HepG2 (cell line): ENCODE measurements around the gene KRTAP2-3. TPM values are rescaled to one million over a fixed set of nuclear protein-coding genes. Genes with fewer than 3 reads are reported as not detected.
A peak's percentile ranks its signal among the peaks of the same experiment; 100 is the strongest.

Experiments
- ATAC-seq: fragments of 200-7000 bp; cut with Tn5 transposase; 3 replicates; pipeline ENCODE4 v1.9.1; 2020; ENCODE audit warnings: mild to moderate bottlenecking, moderate library complexity
- BruUV-seq: library from RNA; stranded (reverse); fragments of 400-500 nt; replicated peaks from 2 replicates; lab custom pipeline; 2021; lab: Mats Ljungman, UMichigan
- CTCF ChIA-PET: fragments of 300-600 bp; formaldehyde crosslinking; extraction: SDS; loops from one replicate; lab custom pipeline; 2021; ENCODE audit warnings: low total read pairs, inconsistent platforms, low intra/inter-chr PET ratio; lab: Yijun Ruan, JAX
- POLR2A ChIA-PET: fragments of 350-600 bp; sonication (Branson Sonifier 250); formaldehyde crosslinking; loops from one replicate; lab custom pipeline; 2020; ENCODE audit warnings: antibody characterized with exemption, inconsistent platforms; lab: Yijun Ruan, JAX
- DNase-seq: peaks from one replicate; pipeline ENCODE4 v3.0.0-alpha.2; 2015; ENCODE audit warnings: low spot score
- FAIRE-seq: peaks from 3 replicates; lab custom pipeline; 2011; peaks lifted over from hg19 to GRCh38; lab: Jason Lieb, UNC
- H2AFZ ChIP-seq: one replicate; pipeline ENCODE4 v1.6.1; 2011; ENCODE audit warnings: low read length, inconsistent platforms
- H3K27ac ChIP-seq: fragments of 300-600 bp; 3 replicates; pipeline ENCODE4 v1.8.0; 2011; ENCODE audit warnings: mixed run types, mild to moderate bottlenecking, mixed read lengths, low read length, inconsistent platforms; ENCODE audit not compliant: insufficient read depth; ENCODE audit errors: extremely low read length
- H3K27me3 ChIP-seq, 2 experiments: fragments of 200-600 bp in 1 of 2; 2 replicates in 1 of 2; 3 replicates in 1 of 2; pipeline versions ENCODE4 v1.6.0 to v1.8.0; 2011; ENCODE audit warnings: low read length in 2 of 2, mild to moderate bottlenecking in 2 of 2, moderate library complexity in 2 of 2, inconsistent platforms in 1 of 2; ENCODE audit not compliant: insufficient read depth in 2 of 2, control insufficient read depth in 1 of 2
- H3K36me3 ChIP-seq, 2 experiments: fragments of 200-600 bp in 1 of 2; replicated peaks in 1 of 2; 2 replicates in 1 of 2; 3 replicates in 1 of 2; pipeline versions ENCODE4 v1.5.1 to v1.8.0; 2011; ENCODE audit warnings: low read length in 2 of 2, inconsistent platforms in 1 of 2; ENCODE audit not compliant: insufficient read depth in 2 of 2, control insufficient read depth in 1 of 2
- H3K4me1 ChIP-seq: 2 replicates; pipeline ENCODE4 v1.5.1; 2012; ENCODE audit warnings: low read length, inconsistent platforms; ENCODE audit not compliant: insufficient read depth
- H3K4me2 ChIP-seq: 2 replicates; pipeline ENCODE4 v1.6.0; 2011; ENCODE audit warnings: low read depth, low read length, inconsistent platforms
- H3K4me3 ChIP-seq, 3 experiments: fragments of 200-600 bp in 1 of 3; sonication (generic), shearing (Covaris generic) in 1 of 3; replicated peaks in 1 of 3; 2 replicates each; pipeline ENCODE4 v1.5.1; 2011 to 2016; ENCODE audit warnings: low read length in 3 of 3, inconsistent platforms in 2 of 3, low read depth in 2 of 3, mild to moderate bottlenecking in 2 of 3, control low read depth in 1 of 3, mixed read lengths in 1 of 3; ENCODE audit not compliant: insufficient read depth in 1 of 3
- H3K79me2 ChIP-seq: one replicate; pipeline ENCODE4 v1.6.1; 2011; ENCODE audit warnings: low read length, inconsistent platforms; ENCODE audit not compliant: insufficient read depth
- H3K9ac ChIP-seq: 2 replicates; pipeline ENCODE4 v1.6.0; 2011; ENCODE audit warnings: mild to moderate bottlenecking, low read depth, low read length, inconsistent platforms; ENCODE audit not compliant: insufficient read depth
- H3K9me3 ChIP-seq: 2 replicates; pipeline ENCODE4 v1.5.1; 2012; ENCODE audit warnings: mild to moderate bottlenecking, low read length
- H4K20me1 ChIP-seq: 2 replicates; pipeline ENCODE4 v1.6.0; 2011; ENCODE audit warnings: inconsistent platforms, mild to moderate bottlenecking, low read length, moderate library complexity; ENCODE audit not compliant: insufficient read depth
- BRCA1 ChIP-seq: sonication (generic); formaldehyde crosslinking; IDR thresholded peaks from 2 replicates; pipeline ENCODE4 v1.4.0; 2020; ENCODE audit warnings: missing genetic modification reagents
- CEBPG ChIP-seq: IDR thresholded peaks from 2 replicates; pipeline ENCODE4 v1.6.1; 2016
- DMAP1 ChIP-seq: IDR thresholded peaks from 2 replicates; pipeline ENCODE4 v1.6.1; 2016
- EP300 ChIP-seq, 3 experiments: sonication (generic) in 1 of 3; formaldehyde crosslinking in 1 of 3; IDR thresholded peaks; 2 replicates each; pipeline versions ENCODE4 v1.5.1 to v1.6.1; 2011 to 2020; ENCODE audit warnings: low read depth in 2 of 3, low read length in 2 of 3, borderline replicate concordance in 1 of 3, improper control_type of control experiment in 1 of 3, mild to moderate bottlenecking in 1 of 3, missing genetic modification reagents in 1 of 3, moderate library complexity in 1 of 3
- GATAD1 ChIP-seq: IDR thresholded peaks from 2 replicates; pipeline ENCODE4 v1.6.1; 2016; ENCODE audit warnings: missing genetic modification reagents, missing compliant biosample characterization
- HDAC6 ChIP-seq: fragments of 200-600 bp; sonication (generic); IDR thresholded peaks from 2 replicates; pipeline ENCODE4 v1.7.0; 2017; ENCODE audit warnings: mild to moderate bottlenecking, antibody characterized with exemption, low read length, low read depth
- POLR2AphosphoS5 ChIP-seq: IDR thresholded peaks from 2 replicates; pipeline ENCODE4 v1.6.1; 2012; ENCODE audit warnings: low read depth, low read length
- RARA ChIP-seq: IDR thresholded peaks from 2 replicates; pipeline ENCODE4 v1.6.1; 2016; ENCODE audit warnings: missing genetic modification reagents, missing compliant biosample characterization
- SAP130 ChIP-seq: IDR thresholded peaks from 2 replicates; pipeline ENCODE4 v1.6.1; 2016; ENCODE audit warnings: low read depth
- ZBTB1 ChIP-seq: sonication (generic); formaldehyde crosslinking; IDR thresholded peaks from 2 replicates; pipeline ENCODE4 v1.4.0; 2020; ENCODE audit warnings: missing genetic modification reagents, borderline replicate concordance
- ZNF589 ChIP-seq: sonication (generic); formaldehyde crosslinking; conservative IDR thresholded peaks from 2 replicates; pipeline ENCODE4 v1.8.0; 2022; ENCODE audit warnings: mild to moderate bottlenecking, moderate library complexity, missing genetic modification reagents
- ZXDC ChIP-seq: sonication (generic); formaldehyde crosslinking; IDR thresholded peaks from 2 replicates; pipeline ENCODE4 v1.5.0; 2020; ENCODE audit warnings: mild to moderate bottlenecking, missing genetic modification reagents
- WGBS: methylation state at CpG from one replicate; pipeline ENCODE4 v1.1.6; 2017; ENCODE audit warnings: low lambda C conversion rate; 5-methylcytosine and 5-hydroxymethylcytosine counted together
- in situ Hi-C: cut with HindIII; loops from 2 replicates; pipeline ENCODE4 v1.10.0; 2017; ENCODE audit warnings: low pct_unique_long_range_greater_than_20kb; ENCODE audit not compliant: extremely low pct_ligation_motif_present
- intact Hi-C: fragments of 100-400 bp; cut with micrococcal nuclease; formaldehyde crosslinking; loops from one replicate; pipeline ENCODE4 v1.10.0; 2022; ENCODE audit not compliant: unreplicated experiment
- polyA plus RNA-seq, 8 experiments: library from polyadenylated mRNA; depleted of rRNA in 3 of 8; stranded (reverse) in 7 of 8; unstranded in 1 of 8; fragments of >200 nt; fragmentation: Illumina TruSeq in 4 of 8; extraction: Trizol in 4 of 8; gene quantifications; 2 replicates each; pipeline versions ENCODE4 v1.2.1 to v1.2.3, GENCODE V29; 2011 to 2016; ENCODE audit warnings: low read depth in 4 of 8, missing spikeins in 1 of 8, mixed read lengths in 1 of 8; ENCODE audit not compliant: insufficient read depth in 1 of 8
- total RNA-seq, 5 experiments: library from RNA; depleted of rRNA; stranded (reverse); fragments of >200 nt; fragmentation: Illumina TruSeq; extraction: Trizol; gene quantifications; 2 replicates each; pipeline ENCODE4 v1.2.3, GENCODE V29; 2016; ENCODE audit warnings: low read depth in 1 of 5

The KRTAP2-3 gene
- total and polyA plus RNA-seq, 2 of the 13 experiments (the other 11 are each of a cell fraction or from before 2014, with no cell fraction given) = 0.25 TPM; not detected in 1

- peaks cover 61% of the 10 kb centered on the region for H3K4me1 ChIP-seq
- DNase-seq (peak; percentile 32), ATAC-seq (no peak)
- H3K36me3 ChIP-seq = no peaks in the 10 kb centered on the region
- BruUV-seq = no TSS peak
- H3K79me2 ChIP-seq = no peaks in the 10 kb centered on the region
- in situ Hi-C loops (loop anchor here (5.0 kb wide), 1 partner anchor 47 kb away; the partner anchor contains the start of gene KRTAP2-2), intact Hi-C loops (loop anchor here (1.0 to 5.0 kb wide), 3 partner anchors 49 to 103 kb away; no protein-coding TSS in a partner anchor)
- peak overlapping the region; percentile 36 for H3K4me2 ChIP-seq
- no peaks in the 10 kb centered on the region for H3K9me3 ChIP-seq
- H3K9ac ChIP-seq = peak overlapping the region; percentile 55
- no peaks in the 10 kb centered on the region for H3K27me3 ChIP-seq
- ChIA-PET POLR2A (interaction anchor here (0.9 to 2.1 kb wide), 5 partner anchors 10 to 108 kb away, joined by 3 to 15 read pairs (median 7); no protein-coding TSS in a partner anchor), CTCF (no interaction called here)
- peak overlapping the region; percentile 70 for H3K27ac ChIP-seq
- 37% methylated on average over 1 of the region's 1 CpG for WGBS
- H3K4me3 ChIP-seq = no peak overlapping the region; a peak in 1 of 6 replicates
- no peaks in the 10 kb centered on the region for H4K20me1 ChIP-seq
- TF ChIP-seq CEBPG (CRISPR knock-in tag) = peak; percentile 44; the same call in 1 of the 2 replicates
- TF ChIP-seq HDAC6 = no peak
- peak in 1 of 2 experiments; percentile 29; a peak in 1 of 4 replicates for TF ChIP-seq EP300 (IDR thresholded peaks at IDR 0.05; ENCODE audit: low read depth in 2 of 2, low read length in 2 of 2)
- no peak for TF ChIP-seq EP300 (CRISPR knock-in tag; IDR thresholded peaks at IDR 0.05; ENCODE audit: borderline replicate concordance)
- TF ChIP-seq SAP130 (CRISPR knock-in tag) = 0 out of 2 replicates have a peak, but pooled peaks have one; percentile 12
- TF ChIP-seq, all 625 proteins: peak for 3
- H2AFZ ChIP-seq = no peak overlapping the region
- FAIRE-seq = no peak
Observed at GRCh38 chr17:41009936-41010335, 50.0 kb downstream of the KRTAP2-3 start.

GRCh38 chr17:41009301-41009760 lies 50.6 kb downstream of the KRTAP2-3 start:
- in situ Hi-C loops (loop anchor here (5.0 kb wide), 1 partner anchor 48 kb away; the partner anchor contains the start of gene KRTAP2-2), intact Hi-C loops (loop anchor here (1.0 to 5.0 kb wide), 3 partner anchors 49 to 102 kb away; no protein-coding TSS in a partner anchor)
- H4K20me1 ChIP-seq = no peaks in the 10 kb centered on the region
- H2AFZ ChIP-seq = no peak overlapping the region
- 0% methylated on average over 4 of the region's 4 CpGs for WGBS
- no TSS peak for BruUV-seq
- no peak overlapping the region; a peak in 1 of 6 replicates for H3K4me3 ChIP-seq
- peaks cover 66% of the 10 kb centered on the region for H3K4me1 ChIP-seq
- H3K27ac ChIP-seq = peak overlapping the region; percentile 70
- CTCF ChIA-PET = no interaction called here
- no peaks in the 10 kb centered on the region for H3K9me3 ChIP-seq
- FAIRE-seq = peak; percentile 79
- peak overlapping the region; percentile 55 for H3K9ac ChIP-seq
- peak overlapping the region; percentile 36 for H3K4me2 ChIP-seq
- DNase-seq = peak; percentile 99
- POLR2A ChIA-PET = interaction anchor here (0.9 to 2.1 kb wide), 5 partner anchors 11 to 107 kb away, joined by 3 to 15 read pairs (median 7); no protein-coding TSS in a partner anchor
- no peaks in the 10 kb centered on the region for H3K27me3 ChIP-seq
- no peaks in the 10 kb centered on the region for H3K36me3 ChIP-seq
- no peaks in the 10 kb centered on the region for H3K79me2 ChIP-seq
- peak; percentile 96 for ATAC-seq
- TF ChIP-seq BRCA1 (CRISPR knock-in tag) = no peak; the same call in 1 of the 2 replicates
- TF ChIP-seq GATAD1 (CRISPR knock-in tag) = 0 out of 2 replicates have a peak, but pooled peaks have one; percentile 33
- peak; percentile 86 for TF ChIP-seq RARA
- no peak for TF ChIP-seq POLR2AphosphoS5
- TF ChIP-seq ZXDC = no peak
- TF ChIP-seq ZNF589 (CRISPR knock-in tag) = no peak
- no peak for TF ChIP-seq ZBTB1
- peak; percentile 50; the same call in 1 of the 2 replicates for TF ChIP-seq DMAP1 (CRISPR knock-in tag)
